GM19324 (cell line): Measurements from ENCODE around the gene FOLR2.
"Not testable (repeated sequence)": the region's sequence is repeated elsewhere in the genome, so short reads cannot be mapped to it uniquely, and the experiment has no call there.

Experiments
- ATAC-seq: cut with Tn5 transposase; IDR thresholded peaks from one replicate; pipeline ENCODE4 v1.9.1; 2021; ENCODE audit warnings: mild to moderate bottlenecking, moderate library complexity; ENCODE audit not compliant: unreplicated experiment, low FRiP score

FOLR2 gene

DNA sequence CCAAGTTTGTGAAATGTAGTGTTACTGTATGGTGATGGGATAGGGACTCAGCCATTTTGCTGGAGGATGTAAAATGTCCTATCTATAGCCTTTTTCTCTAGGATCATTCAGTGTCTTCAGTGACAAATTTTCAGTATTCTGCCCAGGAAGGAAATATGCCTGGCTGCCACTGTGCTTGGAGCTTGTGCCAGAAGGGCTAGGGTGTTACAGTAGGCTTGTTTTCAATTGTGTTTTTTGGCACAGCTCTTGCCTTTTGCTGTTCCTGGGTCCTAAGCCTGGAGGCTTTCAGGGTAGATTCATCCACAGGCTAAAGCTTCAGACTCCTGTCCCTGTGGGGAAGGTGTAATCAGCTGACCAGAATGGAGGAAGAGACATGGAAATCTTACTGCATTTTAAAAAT, 49.4 kb downstream of the FOLR2 start:
- ATAC-seq: no peak

DNA sequence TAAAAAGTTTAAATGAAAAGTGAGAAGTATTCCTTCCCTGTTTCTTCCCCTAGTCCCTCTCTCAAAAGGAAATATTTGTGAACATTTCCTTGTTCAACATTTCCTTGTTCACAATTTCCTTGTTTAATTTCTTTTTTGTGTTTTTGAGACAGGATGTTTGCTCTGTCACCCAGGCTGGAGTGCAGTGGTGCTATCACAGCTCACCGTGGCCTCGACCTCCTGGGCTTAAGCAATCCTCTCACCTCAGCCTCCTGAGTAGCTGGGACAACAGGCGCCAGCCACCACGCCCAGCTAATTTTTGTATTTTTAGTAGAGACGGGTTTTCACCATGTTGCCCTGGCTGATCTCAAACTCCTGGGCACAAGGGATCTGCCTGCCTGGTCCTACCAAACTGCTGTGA, 50.4 kb downstream of the FOLR2 start:
- ATAC-seq: not testable (repeated sequence)

DNA sequence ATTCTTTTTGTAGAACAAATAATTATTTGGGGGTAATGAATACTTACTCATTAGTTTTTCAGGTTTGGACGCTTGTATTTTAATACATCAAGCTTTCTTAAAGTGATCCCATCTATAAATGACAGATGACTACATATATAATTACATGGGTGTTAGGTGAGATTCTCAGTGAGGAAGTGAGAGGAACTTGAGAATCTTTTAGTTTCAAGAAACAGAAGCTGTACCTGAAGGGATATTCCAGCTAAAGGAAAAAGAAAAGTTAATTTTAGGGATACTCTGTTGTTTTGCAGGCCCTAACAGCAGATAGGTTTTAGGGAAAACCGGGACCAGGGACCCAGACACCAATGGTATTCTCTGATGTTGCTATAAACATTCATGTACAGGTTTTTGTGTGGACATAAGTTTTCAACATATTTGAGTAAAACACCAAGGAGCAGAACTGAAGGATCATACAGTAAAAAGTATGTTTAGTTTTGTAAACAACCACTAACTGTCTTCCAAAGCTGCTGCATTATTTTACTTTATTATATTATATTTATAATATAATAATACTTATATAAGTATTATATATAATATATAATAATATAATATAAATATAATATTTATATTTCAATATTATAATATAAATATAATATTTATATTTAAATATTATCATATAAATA, 51.5 kb downstream of the FOLR2 start:
- no peak for ATAC-seq
